ENCODE results near the gene MECP2.

Gene MECP2

DNA sequence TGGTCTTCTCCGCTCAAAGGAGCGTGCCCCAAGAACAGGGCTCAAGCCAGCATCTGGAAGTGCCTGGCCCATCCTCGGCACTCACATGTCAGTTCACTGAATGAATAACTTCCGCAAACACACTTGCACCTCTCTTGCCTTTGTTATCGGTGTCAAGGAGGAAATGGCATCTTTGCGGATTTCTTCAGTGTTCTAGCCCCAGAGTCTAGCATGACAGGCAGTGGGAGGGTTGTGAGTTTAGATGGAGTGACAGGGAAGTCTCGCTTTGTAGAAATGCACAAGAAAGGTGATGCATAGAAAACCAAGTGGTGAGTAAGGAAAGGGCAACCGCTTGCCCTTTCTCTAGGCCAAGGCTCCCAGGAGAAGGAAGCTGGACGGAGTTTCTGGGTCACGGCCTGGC, 17.6 kb upstream of the MECP2 start:
- no peak for DNase-seq

DNA sequence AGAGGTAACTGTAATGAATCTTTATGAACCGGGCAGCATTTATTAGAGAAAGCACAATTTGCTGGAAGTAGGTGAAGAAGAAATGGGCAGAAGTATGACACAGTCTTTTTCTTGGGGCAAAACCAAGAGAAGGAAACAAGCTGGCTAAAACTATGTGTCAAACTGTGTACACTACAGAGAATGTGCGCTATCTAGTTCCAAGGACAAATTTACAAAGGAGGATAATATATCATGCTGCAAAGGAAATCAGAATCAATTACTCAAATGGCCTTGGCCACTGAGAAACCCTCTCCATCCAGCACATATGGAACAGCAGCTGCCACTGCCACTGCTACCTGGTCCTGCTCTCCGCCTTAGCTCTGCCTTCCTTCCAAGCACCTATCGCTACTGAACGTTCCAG, 17.1 kb upstream of the MECP2 start:
- DNase-seq = no peak

DNA sequence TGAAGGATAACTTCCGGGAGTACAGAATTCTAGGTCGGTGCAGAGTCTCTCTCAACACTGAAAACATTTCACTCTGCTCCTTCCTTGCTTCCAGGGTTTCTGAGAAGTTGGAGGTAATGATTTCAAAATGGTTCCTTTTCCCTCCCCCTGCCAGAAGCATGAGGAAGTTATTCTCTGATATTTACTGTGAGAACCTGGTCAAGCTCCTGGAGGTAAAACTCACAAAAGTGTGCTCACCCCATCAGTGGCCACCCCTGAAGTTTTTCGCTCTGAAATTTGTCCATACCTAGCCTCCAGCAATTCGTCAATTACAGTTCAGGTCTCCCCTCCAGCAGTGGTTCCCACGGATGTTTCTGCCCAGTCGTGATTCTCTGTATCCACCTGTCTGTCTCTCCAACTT, 16.2 kb upstream of the MECP2 start:
- DNase-seq = no peak

DNA sequence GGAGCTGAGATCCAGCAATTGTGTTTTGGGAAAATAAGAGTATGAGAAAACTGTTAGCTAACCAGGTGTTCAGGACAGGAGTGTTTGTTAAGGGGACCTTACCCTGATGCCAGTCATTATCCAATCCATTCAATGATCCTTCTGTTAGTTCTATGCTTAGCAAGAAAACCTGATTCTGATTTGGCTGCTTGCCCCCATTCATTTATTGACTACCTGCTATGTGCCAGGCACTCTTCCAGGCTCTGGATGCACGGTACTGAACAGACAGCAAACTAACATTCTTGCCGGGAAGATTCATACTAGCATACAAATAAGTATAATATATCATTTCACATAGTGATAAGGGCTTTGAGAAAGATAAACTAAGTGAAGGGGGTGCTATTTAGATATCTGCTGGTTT, 1.0 kb upstream of the MECP2 start:
- DNase-seq = no peak

DNA sequence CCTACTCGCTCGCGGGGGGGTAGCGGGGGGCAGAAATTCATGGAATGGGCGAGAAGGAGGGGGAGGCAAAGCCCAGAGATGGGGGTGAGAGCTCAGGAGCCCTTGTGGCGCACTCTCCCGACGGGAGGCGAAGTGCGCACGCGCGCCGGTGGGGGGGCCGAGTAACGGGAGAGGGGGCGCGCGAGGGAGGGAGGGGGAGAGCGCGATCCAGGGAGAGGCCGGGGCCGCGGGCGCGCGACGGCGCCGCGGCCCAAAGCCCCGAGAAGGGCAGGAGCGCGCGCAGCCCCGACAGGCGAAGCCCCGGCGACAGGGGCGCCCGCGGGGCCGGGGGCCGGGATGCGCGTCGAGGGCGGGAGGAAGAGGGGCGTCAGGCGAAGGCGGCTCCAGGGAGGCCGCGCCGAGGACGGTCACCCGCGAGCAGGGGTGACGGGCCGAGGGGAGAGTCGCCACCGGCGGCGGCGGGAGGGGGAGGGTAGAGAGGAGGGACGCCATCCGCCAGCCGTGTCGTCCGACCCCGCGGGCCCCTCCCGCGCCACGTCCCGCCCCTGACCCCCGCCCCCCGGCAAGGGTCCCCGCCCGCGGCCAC, 421 bp downstream of the MECP2 start:
- DNase-seq = peak; percentile 10 to 74

DNA sequence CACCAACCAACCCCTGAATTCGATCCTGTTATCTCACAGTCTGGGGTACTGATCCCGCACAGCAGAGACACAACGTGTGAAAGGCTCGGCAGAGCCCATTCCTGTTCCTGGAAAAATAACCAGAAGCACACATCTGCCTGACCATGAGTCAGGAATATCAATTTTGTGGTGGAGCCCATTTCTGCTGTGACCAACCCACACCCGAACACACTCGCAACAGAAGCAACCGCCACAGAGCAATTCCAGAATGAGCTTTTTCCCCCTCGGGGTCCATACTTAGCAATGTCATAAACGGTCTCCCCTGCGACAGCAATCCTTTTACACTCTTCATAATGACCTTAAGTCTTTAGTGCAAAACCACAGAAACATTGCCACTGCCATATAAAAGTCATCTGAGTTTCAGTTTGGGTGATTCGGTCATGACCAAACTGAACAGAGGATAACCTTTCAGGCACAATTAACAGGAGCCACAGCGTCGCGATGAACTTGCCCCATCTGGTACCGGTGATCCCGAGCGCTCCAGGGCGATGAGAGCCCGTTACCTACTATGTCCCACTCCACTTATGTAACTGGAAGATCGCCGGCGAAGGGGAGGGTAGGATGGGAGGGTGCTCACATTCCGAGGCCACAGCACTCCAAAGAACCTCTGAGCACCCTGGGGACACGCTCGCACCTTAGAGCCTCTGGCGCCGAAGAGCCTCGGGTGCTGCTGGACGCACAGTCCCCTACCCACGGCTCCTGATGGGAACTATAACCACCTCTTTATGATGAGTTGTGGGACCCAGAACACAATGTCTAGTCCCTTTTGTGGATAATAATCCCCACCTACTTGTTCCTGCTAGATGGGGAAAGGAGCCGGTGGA, 1.1 kb downstream of the MECP2 start:
- no peak for DNase-seq

DNA sequence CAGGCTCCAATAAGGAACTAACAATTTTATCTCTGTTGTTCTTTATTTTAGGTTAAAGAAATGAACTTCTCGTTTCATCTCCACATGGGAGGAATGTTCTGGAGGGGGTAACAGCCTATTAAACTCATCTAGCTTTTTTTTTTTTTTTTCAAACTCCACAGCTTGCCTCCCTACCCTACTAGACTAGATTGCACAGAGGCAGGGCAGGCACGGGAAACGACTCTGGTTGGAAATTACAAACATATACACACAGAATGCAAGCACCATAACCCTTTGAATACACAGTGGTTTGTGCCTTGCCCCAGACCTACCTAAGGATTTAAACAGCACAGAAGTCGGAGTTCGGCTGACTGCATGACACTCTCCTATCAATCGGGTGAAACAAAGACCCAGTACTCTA, 2.7 kb downstream of the MECP2 start:
- no peak for DNase-seq

DNA sequence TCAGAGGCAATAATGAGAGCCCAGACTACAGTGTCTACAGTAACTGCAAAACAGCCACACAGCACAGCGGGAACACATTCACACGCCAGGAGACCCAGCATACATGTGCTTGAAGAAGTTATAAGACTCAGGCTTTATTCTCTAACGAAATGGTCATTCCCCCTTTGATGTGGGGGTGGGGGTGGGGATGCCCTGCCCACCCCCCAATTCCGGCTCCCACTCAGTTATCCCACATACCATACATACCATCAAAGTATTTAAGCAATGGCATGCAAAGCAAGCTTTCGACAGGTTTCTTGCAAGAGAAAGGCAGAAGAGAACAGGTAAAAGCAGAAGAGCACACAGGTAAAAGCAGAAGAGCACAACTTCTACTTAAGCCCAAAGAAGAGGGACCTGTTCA, 3.6 kb downstream of the MECP2 start:
- no peak for DNase-seq

DNA sequence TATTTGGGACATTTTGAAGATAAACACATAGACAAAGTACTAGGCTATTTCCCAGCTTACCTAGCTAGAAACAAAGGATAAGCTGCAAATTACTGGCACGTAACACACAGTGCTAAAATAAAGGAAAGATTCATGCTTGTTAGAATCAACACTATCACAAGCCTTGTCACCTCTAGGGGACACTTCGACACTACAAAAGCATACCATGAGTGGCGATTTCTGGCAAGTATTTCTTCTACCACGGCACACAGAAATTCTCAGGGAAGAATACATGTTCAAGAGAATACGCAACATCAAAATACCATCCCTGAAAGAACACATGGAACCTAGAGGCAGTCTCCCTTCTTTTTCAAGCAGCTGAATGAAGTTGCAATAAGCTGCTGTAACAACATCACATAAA, 5.1 kb downstream of the MECP2 start:
- no peak for DNase-seq

DNA sequence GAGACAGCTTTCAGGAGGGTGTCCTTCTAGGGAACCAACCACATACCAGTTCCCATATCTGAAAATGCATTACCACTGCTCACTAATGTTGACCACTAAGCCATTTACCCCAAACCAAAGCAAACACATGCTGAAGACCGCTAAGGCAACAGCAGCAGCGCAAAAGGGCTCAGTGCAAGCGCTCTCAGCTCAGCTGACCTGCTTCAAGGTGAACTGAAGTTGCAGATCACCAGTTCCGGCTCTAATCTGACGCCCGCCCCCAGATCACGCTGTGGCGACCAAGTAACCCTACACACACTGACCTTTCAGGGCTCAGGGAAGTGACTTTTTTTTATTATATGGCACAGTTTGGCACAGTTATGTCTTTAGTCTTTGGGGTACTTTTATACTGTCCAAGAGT, 5.8 kb downstream of the MECP2 start:
- DNase-seq = no peak

DNA sequence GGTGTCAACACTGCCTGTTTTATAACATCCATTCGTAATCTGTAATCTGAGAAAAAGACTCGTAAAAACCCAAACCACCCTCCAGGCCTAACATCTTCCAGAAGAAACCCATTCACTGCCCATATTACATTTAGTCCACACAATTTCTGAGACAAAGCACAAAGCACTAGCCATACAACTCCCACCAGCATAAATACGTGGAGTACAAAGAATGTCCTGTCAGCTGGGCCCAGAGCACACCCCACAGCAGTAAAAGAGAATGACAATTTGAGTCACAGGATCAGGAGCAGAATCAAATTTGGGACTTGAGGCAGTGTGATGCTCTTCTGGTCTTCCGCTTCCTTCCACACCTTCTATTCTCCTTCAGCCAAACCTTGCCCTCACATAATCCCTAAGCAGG, 6.8 kb downstream of the MECP2 start:
- DNase-seq = no peak

DNA sequence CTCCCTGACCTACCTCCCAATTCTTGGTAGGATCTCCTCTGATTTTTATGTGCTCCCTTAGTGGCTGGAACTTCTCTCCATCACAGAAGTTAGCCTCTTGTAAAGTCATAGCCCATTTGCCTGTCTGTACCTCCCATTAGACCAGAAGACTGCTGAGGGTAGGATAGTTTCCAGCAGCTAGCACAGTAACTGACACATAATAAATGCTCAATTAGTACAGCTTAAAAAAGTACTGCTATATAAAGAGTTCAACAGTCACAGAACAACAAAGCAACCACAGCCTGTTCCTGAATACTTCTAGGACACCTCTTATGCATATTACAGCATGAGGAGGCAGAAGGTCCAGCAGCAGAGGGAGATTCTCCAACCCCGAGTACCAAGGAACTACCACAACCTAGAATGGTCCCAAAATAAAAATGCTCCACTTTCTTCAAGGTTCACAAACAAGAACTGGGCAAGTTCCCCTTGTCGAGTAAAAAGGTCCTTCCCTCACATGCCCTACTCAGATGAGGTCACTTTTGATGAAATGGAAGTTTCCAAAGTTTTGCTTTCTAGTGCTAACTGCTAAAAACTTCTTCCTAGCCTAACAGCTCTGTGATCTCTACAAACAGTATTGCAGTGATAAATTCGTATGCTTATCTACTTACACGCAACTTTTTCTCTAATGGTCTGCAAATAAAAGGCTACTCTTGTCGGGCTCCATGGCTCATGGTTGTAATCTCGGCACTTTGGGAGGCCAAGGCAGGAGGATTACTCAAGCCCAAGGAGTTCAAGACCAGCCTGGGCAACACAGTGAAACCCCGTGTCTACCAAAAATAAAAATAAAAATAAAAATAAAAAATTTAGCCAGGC, 12.8 kb downstream of the MECP2 start:
- DNase-seq = no peak

DNA sequence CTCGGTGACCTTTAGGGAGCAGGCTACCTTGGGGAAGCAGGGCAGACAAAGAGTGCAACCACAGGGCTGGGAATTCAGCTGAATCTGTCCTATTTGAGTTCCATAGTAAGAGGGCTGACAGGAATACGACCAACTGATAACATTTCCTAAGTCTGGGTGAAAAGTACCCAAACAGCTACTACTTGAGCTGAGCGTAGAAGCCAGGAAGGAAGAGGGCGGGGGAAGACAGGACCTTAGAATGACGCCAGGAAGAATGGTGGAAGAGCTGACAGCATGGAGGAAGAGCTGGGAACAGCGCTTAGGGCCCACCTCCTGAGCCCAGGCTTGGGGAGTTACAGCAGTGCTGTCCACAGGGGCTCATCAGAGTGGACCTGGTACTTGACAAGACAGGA, 14.4 kb downstream of the MECP2 start:
- no peak for DNase-seq

DNA sequence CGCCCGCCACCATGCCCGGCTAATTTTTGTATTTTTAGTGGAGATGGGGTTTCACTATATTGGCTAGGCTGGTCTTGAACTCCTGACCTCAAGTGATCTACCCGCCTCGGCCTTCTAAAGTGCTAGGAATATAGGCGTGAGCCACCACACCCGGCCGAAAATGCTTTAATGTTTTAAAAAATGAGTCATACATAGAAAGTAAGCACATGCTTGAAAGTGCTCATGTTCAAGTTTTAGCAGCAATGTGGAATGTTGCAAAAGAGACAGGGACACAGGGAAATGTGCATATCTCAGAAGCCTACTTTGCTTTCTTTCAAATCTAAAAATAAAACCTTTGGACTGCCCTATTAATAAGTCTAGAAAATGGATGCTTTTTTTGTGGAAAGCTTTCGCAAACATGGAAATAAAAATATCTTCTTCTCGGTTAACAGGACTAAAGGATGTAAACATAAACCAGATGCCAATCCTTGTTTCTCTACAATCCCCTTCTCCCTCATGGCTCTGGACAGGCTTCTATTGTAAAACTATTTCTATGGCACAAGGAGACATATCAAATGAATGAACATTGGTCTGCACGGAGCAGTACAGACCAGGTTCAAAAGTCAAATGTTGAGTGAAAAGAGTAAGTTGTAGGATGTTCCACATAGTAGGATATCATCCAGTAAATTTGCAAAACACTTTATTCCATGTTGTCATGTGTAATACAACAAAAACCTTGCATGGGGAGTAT, 15.0 kb downstream of the MECP2 start:
- DNase-seq = no peak

DNA sequence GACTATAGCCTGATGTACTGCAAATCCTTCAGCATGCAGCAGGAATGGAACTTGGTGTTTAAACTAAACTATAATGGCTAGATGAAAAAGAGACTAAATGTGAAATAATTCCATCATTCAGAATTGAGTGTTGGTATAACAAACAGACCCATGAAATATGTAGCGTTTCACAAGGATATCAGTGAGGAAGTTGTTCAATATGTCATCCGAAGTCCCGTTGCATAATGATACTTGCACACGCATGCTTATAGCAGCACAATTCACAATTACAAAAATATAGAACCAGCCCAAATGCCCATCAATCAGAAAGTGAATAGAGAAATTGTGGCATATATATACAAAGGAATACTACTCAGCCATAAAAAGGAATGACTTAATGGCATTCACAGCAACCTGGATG, 20.4 kb downstream of the MECP2 start:
- no peak for DNase-seq

DNA sequence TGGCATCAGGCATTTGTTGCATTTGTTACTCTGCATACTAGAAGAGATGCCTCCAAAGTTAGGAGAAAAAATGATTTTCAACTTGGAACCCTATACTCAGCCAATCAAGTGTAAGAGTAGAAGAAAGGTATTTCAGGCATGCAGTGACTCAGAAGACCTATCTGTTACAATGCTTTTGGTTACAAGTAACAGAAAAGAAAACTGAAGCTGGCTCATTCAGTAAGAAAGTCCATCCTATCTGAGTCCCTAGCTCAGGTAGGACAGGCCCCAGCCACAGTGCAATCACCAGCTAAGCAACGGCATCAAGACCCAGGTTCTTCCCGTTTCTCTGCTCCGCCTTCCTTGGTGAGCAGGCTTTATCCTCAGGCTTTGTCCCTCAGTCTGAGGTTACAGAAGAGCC, 23.3 kb downstream of the MECP2 start:
- DNase-seq = no peak

DNA sequence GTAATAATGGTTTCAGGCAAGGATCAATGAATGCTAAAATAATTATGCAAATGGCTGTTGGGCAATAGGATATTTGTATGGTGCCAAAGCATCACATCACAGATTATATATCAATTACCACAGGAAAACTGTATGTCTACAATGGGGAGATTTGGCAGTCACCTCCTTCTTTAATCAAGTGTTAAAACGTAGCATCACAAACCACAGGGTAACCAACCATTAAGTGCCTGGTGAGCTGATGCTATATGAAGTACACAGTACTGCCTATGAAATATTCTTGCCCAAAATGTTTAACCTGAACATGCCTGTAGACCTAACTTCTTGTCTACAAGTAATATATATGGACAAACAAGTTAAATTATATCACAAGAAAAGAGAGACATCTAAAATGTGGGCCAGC, 25.3 kb downstream of the MECP2 start:
- no peak for DNase-seq

DNA sequence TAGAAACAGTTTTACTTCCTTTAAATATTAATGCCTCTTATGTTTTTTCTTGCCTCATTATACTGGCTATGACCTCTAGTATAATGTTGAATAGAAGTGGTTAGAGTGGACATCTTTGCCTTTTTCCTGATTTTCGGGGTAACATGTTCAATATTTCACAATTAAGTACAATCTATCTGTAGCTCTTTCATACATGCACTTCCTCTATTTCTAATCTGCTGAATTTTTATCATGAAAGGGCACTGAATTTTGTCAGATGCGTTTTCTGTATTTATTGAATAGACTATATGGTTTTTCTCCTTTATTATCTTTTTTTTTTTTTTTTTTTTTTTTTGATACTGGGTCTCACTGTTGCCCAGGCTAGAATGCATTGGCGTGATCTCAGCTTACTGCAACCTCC, 29.0 kb downstream of the MECP2 start:
- no peak for DNase-seq

DNA sequence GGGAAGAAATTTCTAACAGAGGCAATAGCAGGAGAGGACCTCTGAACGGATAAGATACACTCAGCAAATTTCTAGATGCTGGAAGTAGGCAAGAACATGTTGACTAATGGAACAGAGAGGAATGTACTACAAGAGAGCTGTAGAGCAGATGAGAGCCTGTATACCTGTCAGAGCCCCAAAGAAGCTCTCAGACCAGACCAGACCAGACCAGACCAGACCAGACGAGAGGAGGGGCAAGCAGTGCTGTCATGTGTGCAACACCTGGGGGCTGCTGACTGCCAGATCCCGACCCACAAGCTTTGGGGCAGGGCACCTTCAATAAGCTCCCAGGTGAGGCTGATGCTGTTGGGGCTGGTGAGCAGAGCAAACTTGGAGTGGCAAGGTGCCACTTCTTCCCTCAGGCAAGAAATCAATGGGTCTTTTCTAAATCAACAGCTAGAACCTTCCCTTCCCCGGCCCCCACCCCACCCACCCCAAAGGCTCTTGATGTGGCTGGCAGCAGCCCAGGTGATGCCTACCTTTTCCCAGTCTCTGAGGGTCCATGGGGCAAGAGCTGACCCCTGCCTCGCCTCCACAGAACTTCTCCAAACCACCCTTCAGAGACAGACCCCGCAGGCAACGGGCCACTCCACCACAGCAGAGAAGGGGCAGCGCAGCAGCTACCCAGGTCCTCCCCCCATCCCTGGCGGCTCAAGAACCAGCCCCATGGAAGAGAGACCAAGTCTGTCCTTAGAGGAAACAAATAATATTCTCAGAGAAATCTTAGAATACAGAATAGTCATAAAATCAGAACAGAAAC, 32.7 kb downstream of the MECP2 start:
- no peak for DNase-seq

DNA sequence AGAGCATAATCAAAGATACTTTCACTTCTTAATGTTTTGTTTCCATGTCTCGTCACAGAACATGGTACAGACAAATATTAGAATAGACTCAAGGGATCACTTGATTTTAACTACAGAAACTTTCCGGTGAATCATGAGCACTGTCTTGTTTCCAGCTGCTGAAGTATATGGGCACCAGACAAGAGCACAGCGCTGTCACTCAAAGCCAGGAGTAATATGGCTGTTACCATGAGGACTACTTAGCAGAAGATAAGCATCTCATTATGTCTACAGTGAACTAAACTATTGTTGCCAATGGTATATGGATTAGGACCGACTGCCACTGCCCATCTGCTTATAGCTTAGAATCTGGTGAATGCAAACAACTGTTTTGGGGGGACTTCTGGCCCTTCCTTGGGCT, 34.3 kb downstream of the MECP2 start:
- DNase-seq = no peak

DNA sequence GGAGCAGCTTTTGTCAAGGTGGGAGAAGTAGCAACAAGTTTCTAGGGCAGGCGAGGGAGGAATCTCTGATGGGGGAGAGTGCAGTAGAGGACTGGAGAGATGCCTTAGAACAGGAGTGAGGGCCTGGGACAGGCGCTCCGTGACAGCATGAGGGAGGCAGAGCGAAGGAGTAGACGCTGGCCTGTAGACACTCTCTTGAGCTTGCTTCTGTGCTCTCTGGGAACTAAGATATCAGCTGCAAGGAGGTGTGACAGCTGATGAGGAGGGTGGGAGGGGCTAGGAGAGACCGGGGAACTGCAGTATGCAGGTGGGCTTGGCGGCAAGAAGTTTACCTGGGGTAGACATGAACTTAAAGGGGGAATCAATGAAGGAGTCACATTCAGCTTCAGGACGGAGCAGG, 35.7 kb downstream of the MECP2 start:
- DNase-seq = no peak

DNA sequence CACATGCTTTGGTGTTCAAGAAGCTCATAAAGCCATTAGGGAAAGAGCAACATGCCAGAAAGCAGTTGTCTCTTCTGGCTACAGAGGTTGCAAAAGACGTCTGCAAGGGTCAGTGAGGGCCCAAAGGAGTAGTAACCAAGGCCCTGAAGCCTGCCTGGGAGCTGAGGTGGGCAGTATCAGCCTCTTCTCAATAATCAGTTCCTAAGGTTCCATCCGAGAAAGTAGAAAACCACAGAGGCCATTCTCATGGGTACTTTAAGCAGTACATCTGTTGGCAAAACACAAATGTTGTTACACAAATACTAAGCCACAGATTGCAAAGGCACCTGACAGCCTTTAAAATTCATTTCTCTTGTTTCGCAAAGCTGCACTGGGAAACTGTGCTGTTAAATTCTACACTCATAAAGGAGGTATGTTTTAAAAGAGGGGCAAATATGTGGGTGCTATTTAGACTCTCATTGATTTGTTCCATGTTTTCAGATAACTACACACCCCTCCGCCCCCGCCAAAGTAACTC, 37.7 kb downstream of the MECP2 start:
- DNase-seq = no peak

Measured in NCI-H446 (cell line).